Activated naive CD4-positive, alpha-beta T cell treated with Interleukin-2 at 50 U/mL for 16 hours (primary cell): ENCODE results near the gene SYNDIG1.

Experiments used
- DNase-seq: peaks from one replicate; pipeline ENCODE4 v3.0.0-alpha.2; 2020

Gene SYNDIG1

DNA sequence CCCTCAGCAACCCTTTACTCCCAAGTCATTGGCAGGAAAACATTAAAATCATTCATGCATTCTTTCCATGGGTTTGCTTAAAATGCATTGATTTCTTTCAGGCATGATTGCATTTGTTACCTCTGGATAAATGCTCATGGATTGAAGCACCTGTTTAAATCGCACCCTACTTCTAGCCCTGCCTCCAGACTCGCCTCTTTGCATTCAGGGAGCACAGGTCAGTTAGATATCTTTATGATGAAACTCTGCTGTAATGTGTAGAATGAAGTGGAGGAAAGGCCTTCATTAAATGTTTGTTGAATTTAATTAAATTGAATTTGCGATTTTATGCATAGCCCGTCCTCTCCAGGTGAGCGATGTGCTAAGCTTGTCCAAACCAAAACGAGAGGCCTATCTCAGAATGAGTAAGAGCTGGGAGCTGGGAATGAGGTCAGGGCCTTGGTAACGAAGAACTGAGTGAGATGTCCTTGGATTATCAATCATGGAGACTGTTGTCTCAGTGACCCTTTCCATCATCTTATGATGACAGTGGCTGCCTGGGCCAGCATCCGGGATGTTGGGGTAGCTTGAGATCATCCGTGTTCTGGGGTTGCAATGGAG lies 210.1 kb downstream of the SYNDIG1 start:
- no peak for DNase-seq

DNA sequence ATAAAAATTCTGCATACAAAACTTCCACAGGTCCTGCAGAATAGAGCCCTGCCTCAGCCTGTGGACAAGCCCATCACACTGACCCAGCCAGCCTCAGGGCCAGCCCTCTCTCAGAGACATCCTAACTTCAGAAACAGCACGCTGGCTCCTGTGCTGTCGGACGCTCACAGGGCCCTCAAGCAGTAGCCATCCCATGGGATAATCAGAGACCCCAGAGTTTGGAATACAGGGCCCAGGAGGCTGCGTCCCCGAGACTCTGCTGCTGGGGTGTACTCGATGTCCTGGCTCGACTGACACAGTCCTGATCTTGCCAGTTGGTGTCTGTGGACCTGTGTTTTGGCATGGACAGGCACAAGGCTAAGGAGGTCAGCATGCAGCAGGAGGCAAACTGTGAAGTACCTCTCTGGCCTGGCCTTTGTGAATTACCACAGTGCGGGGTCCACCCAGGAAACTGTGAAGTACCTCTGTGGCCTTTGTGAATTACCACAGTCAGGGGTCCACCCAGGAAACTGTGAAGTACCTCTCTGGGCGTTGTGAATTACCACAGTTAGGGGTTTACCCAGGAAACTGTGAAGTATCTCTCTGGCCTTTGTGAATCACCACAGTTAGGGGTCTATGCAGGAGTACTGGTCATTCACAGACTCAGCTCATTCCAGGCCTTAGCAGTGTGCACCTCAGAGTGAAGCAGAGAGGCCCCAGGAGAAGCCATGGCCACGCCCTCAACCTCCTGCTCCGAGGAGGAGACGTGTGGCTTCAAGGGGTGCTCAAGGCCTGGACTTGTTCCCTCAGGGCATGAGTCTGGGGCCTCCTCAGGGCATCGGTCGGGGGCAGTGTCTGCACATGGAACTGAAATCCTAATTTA lies 212.4 kb downstream of the SYNDIG1 start:
- no peak for DNase-seq

DNA sequence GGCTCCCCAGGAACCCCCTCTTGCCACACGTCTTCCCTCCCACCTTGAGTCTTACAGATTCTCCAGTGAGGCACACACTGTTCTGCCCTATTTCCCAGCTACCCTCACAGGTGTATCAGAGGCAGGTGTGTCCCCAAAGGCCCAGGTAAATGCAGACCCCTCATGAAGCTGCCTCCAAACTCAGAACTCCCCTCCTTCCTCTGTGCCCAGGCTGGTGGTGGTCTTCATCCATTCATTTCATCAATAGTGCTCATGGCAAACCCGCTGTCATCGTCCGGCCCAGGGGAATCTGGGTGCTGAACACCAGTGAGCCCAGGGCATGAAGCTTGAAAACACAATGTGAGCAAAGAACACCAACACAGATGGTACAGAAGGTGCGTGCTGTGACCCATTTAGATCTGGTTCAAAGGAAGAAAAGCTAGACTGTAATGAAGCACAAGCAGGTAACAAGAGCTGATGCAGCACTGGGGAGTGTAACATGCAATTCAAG lies 213.1 kb downstream of the SYNDIG1 start:
- no peak for DNase-seq

GRCh38 chr20:24683676-24684075 lies 214.2 kb downstream of the SYNDIG1 start:
- DNase-seq, result no peak

DNA sequence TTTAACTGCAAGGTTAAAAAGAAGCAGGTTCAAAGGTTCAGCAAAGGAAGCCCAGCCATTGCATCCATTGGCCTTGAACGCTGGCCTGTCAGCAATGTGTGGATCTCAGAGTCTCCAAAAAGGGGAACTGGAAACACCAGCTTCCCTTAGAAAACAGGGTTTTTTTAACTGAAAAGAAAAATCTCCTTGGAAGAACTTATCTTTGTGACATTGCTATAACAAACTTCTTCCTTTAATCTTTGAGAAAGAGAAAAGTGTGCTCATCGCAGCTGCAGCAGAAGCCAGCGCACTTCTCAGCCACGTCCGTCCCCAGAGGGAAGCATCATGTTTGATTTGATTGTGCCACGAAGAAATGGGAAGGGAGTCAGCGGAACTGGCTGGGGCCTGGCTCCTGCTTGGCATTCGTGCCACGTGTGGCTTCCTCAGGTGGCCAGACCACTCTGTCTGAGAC lies 215.0 kb downstream of the SYNDIG1 start:
- DNase-seq, result no peak

GRCh38 chr20:24684956-24685691 lies 215.7 kb downstream of the SYNDIG1 start:
- no peak for DNase-seq

- DNase-seq, result no peak
Observed at GRCh38 chr20:24685736-24686135, 216.3 kb downstream of the SYNDIG1 start.

GRCh38 chr20:24686156-24686555 lies 216.7 kb downstream of the SYNDIG1 start:
- no peak for DNase-seq

DNA sequence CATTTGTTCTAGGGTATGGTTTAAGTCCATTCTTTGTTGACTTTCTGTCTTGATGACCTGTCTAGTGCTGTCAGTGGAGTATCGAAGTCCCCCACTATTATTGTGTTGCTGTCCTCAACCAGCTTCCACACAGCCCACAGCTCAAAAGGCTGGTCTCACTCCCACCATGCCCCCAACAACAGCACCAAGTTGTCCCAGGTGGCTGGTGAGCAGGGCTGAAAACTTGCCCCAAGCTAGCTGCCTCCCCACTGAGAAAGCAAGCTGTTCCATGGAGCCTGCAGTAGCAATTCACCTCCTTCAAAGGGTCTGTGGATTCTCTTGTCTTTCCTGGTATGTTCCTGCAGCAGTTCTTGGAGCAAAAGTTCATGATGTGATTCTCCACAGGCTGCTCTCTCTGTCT lies 221.0 kb downstream of the SYNDIG1 start:
- DNase-seq, result no peak

DNA sequence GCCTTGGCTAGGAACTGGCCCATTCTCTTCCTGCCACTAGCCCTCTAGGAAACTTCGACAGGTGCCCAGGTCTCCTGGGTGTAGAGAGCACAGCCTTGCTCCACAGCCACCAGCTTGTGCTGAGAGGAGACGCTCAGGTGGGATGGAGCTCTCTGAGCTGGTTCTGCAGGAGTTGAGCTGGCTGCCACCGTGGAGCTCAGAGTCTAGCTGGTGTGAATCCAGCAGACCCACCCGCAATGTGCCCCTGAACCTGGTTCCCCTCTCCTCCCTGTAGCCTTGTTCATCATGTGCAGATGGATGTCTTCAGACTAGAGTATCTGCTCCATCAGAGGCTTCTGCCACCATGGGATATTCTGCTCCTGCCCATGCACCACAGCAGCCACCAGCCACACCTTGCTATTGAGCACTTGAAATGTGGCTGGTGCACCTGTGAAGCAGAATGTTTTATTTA lies 222.5 kb downstream of the SYNDIG1 start:
- no peak for DNase-seq

DNA sequence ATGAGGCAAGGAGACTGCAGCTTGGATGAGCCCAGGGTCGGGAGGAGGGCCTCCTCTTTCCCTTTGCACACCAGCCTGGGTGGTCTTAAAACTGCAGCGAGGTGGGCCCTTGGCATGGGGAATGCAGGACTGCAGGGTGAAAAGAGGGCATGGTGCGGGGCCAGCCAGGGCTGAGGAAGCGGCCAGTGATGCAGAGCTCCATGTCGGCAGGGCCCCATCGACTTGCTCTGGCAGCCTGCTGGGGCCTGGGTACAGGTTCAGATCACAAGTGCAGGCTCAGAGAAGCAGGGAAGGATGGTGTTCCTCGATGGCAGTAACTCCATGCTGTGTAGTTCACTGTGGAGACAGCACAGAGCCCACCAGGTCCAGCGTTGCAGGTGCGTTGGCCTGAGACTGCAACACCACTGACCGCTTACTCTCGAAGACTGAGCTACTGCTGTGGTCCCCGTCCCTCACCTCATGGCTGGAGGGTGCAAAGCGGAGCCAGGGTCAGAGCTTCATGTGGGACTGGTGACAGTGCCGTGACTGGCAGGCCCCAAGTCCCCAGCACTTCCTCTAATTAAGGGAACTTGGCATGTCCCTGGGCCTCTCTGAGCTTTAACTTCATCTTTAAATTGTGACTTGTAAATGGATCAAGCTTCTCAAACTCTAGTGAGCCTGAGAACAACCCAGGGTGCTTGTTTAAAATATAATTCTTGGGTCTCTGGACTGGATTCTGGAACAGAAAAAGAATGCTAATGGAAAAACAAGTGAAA lies 223.2 kb downstream of the SYNDIG1 start:
- no peak for DNase-seq

DNA sequence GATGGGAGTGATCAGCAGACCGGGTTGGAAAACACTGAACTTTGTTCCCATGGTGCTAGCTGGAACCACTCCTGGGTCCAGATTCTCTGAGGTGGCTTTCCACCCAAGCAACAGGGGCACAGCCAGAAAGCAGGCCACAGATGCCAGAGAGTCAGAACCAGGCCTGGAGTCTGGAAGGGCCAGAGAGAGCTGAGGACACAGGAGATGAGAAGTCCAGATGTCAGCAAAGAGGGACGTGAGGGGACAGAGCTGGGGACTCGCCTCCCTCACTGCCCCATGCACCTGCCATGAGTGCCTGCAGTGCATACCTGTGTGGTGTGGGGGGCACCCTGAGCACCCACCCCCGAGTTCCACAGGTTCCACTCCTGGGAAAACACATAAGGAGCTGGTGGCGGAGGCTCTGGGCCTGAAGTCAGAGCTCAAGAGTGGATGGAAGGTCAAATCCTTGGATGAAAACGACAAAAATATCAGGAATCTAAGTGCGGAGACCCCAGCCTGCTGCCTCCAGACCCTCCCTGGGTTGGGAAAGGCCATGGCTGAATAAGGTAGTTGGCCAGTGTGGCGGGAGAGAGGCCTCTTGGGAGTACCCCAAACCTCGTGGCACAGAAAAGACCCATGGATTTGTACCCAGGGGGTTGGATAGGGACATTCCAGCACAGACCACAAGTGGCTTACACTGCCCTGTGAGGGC lies 224.2 kb downstream of the SYNDIG1 start:
- DNase-seq, result no peak

DNA sequence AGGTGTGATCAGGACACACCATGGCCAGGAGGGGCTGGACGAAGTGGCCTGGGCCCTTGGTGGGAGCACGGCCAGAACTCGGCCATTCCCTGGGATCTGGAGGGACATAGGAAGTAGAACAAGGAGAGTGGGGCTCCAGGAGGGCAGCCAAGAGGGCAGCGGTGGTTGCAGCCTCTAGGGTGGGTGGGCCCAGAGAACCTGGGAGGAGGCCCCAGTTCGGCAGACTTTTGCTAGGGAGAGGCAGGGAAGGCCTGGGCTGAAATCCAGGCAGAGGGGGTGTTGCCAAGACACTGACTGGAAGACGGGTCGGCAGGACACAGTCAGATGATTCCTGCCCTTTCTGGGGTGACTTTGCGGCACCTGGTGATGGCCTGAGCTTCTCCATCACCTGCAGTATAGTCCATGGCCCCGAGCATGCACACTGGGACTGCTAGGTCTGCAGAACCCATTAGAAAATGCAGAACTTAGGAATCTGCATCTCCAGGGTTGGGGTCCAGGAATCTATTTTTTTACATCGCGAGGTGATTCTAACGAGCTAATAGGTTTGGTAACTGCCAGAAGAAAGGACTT lies 224.8 kb downstream of the SYNDIG1 start:
- no peak for DNase-seq

- no peak for DNase-seq
Observed at GRCh38 chr20:24694727-24695528, 225.5 kb downstream of the SYNDIG1 start.

- no peak for DNase-seq
Observed at GRCh38 chr20:24695529-24696225, 226.2 kb downstream of the SYNDIG1 start.

DNA sequence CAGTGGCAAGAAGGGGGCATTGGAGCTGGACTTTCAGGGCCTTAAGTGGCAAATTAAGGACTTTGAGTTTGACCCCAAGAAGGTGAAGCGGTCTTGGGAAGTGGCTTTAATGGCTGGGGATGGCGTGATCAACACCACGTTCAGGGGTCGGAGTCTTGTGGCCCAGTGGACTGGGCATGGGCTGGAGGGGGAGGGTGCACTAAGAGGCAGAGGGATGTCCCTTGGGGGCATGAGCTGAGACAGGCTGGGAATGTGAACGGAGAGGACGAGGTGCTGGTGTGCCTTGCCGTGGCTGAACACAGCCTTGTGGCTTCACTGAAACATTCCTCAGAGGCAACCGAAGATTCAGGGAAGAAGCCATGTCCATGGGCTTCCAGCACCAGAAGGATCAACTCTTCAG lies 227.0 kb downstream of the SYNDIG1 start:
- DNase-seq, result no peak

DNA sequence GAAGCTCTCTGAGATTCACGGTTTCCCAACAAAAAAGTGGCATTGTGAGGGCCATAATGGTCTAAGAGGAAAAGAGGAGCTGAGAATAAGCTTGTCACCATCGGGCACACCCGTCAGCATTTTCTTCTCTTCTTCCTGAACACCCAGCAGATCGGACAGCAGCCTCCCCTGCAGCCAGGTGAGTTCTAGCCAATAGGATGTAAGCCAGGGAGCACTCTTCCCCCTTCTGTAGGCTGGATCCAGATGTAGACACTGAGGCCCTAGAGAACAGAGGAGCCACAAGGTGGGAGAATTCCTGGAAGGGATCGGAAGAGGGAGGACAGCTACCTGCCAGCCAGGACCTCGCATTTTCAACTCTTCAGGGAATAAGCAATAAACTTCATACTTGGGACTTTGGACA lies 228.0 kb downstream of the SYNDIG1 start:
- DNase-seq, result no peak

DNA sequence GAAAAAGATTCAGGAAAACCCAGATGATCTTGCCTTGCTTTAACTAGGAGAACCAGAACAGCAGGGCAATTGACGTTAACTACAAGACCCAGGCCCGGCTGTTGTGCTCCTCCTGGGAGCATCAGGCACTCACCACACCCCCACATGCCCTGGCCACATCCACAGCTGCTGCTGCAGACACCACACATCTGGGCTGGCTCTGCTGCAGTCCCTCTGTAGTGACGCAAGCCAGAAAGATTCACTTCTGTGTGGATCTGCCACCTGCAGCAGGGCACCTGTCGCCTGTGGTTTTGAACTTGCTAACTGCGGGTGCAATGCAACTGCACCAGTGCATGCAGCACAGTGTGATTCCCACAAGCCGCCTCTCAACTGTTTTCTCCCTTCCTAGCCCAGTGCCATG lies 228.8 kb downstream of the SYNDIG1 start:
- no peak for DNase-seq

DNA sequence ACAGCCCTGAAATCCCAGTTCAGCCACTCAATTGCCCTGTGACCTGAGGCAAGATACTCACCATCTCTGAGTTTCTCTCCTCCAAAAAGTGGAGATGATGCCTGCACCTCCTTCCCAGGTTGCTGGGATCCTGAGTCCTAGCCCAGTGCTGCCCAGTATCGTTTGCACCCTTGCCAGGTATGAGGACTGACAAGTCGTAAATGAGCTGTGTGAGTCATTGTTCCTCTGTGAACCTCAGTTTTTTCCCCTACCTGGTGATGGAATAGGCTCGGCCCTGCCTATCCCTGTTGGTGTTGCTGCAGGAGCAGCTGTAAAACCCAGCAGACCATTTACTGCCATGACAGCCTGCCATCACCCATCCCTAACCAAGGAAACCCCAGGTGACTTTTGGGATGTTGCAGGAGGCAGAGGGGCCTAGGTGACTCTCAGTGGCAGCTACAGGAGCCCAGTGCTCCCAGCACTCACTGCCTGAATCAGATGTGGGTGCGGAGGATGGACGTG lies 229.3 kb downstream of the SYNDIG1 start:
- no peak for DNase-seq
